Stimulated activated naive B cell treated with anti-CD40 and anti-IgM and Interleukin-4, amounts not matched to agents 10 μg/mL and 1 μg/mL and 100 μg/mL, for 72 hours (primary cell): ENCODE results near the gene MAPK12.

Experiments
- ATAC-seq, 2 donors: fragments of 150-1000 bp; cut with Tn5 transposase; replicated peaks; 2 replicates each; pipeline ENCODE4 v1.10.0; 2021; ENCODE audit warnings: moderate library complexity in 1 of 2
- DNase-seq: peaks from one replicate; pipeline ENCODE4 v3.0.0; 2021
- H3K27ac Mint-ChIP-seq: one replicate; pipeline ENCODE4 v1.8.0; 2022; ENCODE audit warnings: mild to moderate bottlenecking, mixed read lengths
- H3K27me3 Mint-ChIP-seq, 2 donors: one replicate each; pipeline ENCODE4 v1.8.0; 2022; ENCODE audit warnings: mixed read lengths in 2 of 2
- H3K36me3 Mint-ChIP-seq, 2 donors: one replicate each; pipeline ENCODE4 v1.8.0; 2022; ENCODE audit warnings: mixed read lengths in 2 of 2, mild to moderate bottlenecking in 1 of 2
- H3K4me1 Mint-ChIP-seq, 2 donors: one replicate each; pipeline ENCODE4 v1.8.0; 2022; ENCODE audit warnings: mixed read lengths in 2 of 2, mild to moderate bottlenecking in 1 of 2
- H3K4me3 Mint-ChIP-seq, 2 donors: one replicate each; pipeline ENCODE4 v1.8.0; 2022; ENCODE audit warnings: mild to moderate bottlenecking in 2 of 2, mixed read lengths in 2 of 2, moderate library complexity in 1 of 2
- H3K9me3 Mint-ChIP-seq, 2 donors: one replicate each; pipeline ENCODE4 v1.8.0; 2022; ENCODE audit warnings: mixed read lengths in 2 of 2, mild to moderate bottlenecking in 1 of 2

The MAPK12 gene

DNA sequence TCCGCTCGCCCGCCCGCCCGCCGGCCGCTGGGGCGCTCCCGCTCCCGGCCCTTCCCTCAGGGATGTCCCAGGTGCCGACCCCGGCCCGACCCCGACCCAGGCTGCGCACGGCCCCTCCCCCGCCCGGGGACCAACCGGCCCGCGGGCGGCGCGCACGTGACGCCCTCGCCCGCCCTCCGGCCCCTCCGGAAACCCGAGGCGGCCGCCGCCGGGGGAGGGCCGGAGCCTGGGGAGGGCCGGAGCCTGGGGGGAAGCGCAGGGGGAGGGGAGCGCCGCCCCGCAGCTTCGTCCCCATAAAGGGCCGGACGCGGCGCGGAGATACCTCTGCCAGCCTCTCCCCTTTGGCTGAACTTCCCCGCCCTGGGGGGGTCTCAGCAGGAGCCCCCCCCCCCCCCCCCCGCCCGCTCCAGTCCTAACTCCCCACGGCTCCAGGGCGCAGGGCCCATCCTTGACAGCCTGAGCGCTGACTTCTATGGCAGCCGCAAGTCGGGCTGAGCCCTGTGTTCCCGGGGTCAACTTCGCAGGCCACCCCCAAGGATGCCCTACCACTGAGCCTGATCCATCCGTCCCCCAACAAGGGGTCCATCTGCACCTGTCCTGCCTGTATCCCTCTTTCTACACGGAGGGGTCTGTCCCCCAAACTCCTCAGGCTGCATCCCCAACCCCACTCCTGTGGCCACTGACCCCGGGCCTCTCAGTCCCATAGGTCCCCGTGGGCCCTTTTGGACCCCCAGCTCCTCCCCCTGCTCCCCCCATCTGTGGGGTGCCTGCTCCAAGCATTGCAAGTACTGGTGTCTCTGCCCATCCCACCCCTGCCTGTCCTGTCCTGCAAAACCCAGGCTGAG, at the start of gene MAPK12:
MAPK12 (minus strand) TSS at position 69 of the 845 bp plus-strand sequence. CDS start 174 bp downstream, outside the sequence.
- peaks cover 0 to 3% of the 10 kb centered on the region in 2 donors for H3K36me3 Mint-ChIP-seq
- H3K27me3 Mint-ChIP-seq, result peaks cover 23 to 46% of the 10 kb centered on the region in 2 donors
- H3K4me3 Mint-ChIP-seq, result peak within 1 kb of the TSS; percentile 75 to 81
- ATAC-seq (peak; percentile 24 to 35), DNase-seq (no peak)
- H3K4me1 Mint-ChIP-seq, result peaks cover 24 to 36% of the 10 kb centered on the region in 2 donors
- peak within 1 kb of the TSS; percentile 42 for H3K27ac Mint-ChIP-seq
- no peaks in the 10 kb centered on the region for H3K9me3 Mint-ChIP-seq

- DNase-seq, result no peak
- Mint-ChIP-seq H3K4me1 (peaks cover 36 to 45% of the 10 kb centered on the region in 2 donors), H3K27me3 (peaks cover 0 to 9% of the 10 kb centered on the region in 2 donors), H3K27ac (no peak overlapping the region), H3K9me3 (no peaks in the 10 kb centered on the region), H3K4me3 (no peak overlapping the region), H3K36me3 (no peaks in the 10 kb centered on the region)
- ATAC-seq, result no peak
Measured at GRCh38 chr22:50310949-50311444, 49.5 kb upstream of the MAPK12 start.

DNA sequence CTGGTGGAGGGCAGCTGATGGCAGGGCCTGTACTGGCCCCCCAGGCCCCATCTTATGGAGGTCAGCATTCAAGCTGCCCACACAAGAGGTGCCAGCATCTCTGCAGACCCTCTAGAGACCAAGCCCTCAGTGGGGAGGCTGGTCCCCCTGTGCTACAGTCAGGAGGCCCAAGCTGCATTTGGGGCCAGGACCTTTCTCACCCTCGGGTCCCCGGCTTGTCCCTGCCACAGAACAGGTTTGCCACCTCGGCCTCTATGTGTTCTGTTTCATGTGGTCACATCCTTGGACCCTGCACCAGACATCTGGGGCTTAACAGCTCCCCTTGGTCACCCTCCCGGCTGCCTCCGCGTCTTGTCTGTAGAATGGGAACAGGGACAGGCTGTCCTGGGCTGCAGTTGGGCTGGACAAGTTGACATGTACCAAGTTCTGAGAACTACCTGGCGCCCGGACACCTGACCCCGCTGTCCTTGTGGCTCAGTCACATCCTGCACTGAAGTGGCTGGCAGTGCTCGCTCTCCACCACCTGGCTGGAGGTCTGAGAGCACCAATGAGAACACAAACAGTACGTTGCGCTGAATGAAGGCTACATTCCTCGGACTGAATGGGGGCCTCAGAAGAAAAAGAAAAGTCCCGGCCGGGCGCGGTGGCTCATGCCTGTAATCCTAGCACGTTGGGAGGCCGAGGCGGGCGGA, 48.7 kb upstream of the MAPK12 start:
- DNase-seq (no peak), ATAC-seq (no peak)
- Mint-ChIP-seq H3K36me3 (no peaks in the 10 kb centered on the region), H3K27ac (no peak overlapping the region), H3K4me3 (no peak overlapping the region), H3K27me3 (peaks cover 0 to 13% of the 10 kb centered on the region in 2 donors), H3K9me3 (no peaks in the 10 kb centered on the region), H3K4me1 (peaks cover 37 to 48% of the 10 kb centered on the region in 2 donors)

DNA sequence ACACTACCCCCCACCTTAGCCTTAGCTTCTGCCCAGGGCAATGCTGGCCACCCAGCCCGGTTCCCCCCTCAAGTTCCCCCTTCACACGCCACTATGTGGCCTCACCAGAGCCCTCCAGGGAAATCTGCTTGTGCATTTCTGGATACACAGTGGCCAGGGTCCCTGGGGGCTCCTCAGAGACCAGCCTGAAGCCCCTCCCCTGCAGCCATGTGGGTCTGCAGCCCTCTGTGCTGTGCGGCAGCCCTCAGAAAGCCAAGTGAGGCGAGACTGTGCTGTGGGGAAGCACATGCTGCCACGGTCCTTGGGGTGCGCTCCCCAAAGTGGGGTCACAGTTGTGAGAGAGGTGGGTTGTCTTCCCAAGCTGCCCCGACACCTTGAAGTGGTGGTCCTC, 48.1 kb upstream of the MAPK12 start:
- DNase-seq (no peak), ATAC-seq (no peak)
- Mint-ChIP-seq H3K4me3 (no peak overlapping the region), H3K4me1 (peaks cover 38 to 48% of the 10 kb centered on the region in 2 donors), H3K9me3 (no peaks in the 10 kb centered on the region), H3K27me3 (peaks cover 0 to 13% of the 10 kb centered on the region in 2 donors), H3K27ac (no peak overlapping the region), H3K36me3 (no peaks in the 10 kb centered on the region)

DNA sequence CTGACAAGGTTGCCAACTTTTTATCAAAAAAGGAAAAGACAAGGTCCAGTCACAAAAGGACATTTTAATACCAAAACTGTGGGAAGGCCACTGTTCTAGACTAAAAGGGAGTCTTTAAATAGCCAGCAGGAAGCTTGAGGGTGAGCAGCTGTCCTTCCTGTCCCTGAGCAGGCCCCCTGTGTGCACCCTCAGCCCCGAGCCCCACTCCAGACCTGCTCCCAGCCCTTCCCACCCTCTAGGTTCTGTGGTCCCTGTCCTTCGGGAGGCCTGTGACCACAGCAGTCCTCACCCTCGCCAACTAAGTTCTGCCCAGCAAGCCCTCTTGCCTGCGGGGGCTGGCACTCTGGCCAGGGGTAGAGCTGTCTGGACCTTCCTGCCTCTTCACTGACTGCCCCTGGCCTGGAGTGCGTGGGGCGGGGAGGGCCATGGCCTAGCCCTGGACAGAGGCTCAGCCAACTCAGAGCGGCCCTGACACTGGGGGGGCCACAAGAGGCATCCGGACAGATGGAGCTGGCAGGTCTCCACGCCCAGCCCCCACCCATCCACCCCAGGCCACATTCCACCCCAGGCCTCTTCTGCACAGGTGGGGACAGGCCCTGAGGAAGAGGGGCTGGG, 47.6 kb upstream of the MAPK12 start:
- peaks cover 37 to 48% of the 10 kb centered on the region in 2 donors for H3K4me1 Mint-ChIP-seq
- no peak for ATAC-seq

DNA sequence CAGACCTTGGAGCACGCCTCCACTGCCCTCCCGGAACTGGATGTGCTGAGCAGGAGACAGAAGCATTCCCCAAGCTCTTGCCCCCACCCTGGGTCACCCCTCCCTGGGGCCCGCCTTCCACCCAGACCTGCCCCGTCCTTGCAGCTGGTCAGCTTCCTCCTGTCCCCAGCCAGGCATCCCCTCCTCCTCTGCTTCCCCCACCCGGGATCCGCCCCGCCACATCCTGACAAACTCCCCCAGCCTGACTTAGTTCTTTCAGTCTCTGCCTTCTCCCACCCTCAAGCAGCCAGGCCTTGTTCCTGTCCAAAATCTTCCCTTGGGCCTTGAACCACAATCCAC, 47.1 kb upstream of the MAPK12 start:
- H3K9me3 Mint-ChIP-seq, result no peaks in the 10 kb centered on the region
- peaks cover 39 to 48% of the 10 kb centered on the region in 2 donors for H3K4me1 Mint-ChIP-seq
- peaks cover 0 to 17% of the 10 kb centered on the region in 2 donors for H3K27me3 Mint-ChIP-seq
- H3K36me3 Mint-ChIP-seq, result no peaks in the 10 kb centered on the region
- DNase-seq (no peak), ATAC-seq (no peak)
- H3K4me3 Mint-ChIP-seq, result peak overlapping the region; percentile 10 to 25
- H3K27ac Mint-ChIP-seq, result peak overlapping the region; percentile 15

More for the DNA sequence above, 47.6 kb upstream of the MAPK12 start:
- Mint-ChIP-seq H3K9me3 (no peaks in the 10 kb centered on the region), H3K36me3 (no peaks in the 10 kb centered on the region), H3K27ac (peak overlapping the region; percentile 15), H3K4me3 (peak overlapping the region; percentile 10 to 25), H3K27me3 (peaks cover 0 to 15% of the 10 kb centered on the region in 2 donors)
- DNase-seq, result no peak

DNA sequence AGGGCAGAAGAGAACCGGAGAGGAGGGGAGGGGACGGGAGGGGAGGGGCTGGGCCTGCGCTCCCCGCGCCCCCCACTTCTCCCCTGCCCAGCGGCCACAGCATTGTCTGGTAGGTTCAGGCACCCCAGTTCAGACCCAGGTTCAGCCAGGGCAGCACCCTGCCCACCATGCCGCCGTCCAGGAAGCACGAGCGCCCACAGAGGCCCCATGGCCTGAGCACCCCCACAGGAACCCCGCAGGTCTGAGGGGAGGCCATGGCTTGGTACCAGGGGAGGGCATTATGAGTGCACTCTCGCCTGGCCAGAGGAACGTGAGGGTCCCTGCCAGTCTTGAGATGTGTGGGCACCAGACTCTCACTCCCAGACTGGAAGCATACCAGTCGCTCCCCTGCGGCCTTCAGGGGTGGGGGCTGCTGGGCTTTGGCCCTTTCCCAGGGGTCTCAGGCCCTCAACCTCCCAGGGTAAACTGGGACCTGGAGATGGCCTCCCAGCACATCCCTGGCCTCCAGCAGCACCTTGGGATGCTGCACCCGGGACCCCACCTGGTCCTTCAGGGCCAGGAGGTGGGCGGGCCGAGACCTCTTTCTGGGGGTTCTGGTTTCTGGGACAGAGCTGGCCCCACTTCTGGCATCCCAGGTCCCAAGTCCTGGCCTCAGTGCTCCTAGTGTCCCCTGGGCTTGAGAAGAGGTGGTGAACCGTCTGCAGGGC, 46.6 kb upstream of the MAPK12 start:
- Mint-ChIP-seq H3K27me3 (peaks cover 0 to 19% of the 10 kb centered on the region in 2 donors), H3K27ac (peak overlapping the region; percentile 15), H3K36me3 (no peaks in the 10 kb centered on the region), H3K4me3 (peak overlapping the region; percentile 56 to 62), H3K4me1 (peaks cover 42 to 52% of the 10 kb centered on the region in 2 donors), H3K9me3 (no peaks in the 10 kb centered on the region)
- ATAC-seq (no peak), DNase-seq (no peak)

GRCh38 chr22:50306753-50307749, 45.6 kb upstream of the MAPK12 start, which contains the start of gene PLXNB2:
Gene PLXNB2 (minus strand): TSS chr22:50307646. CDS start chr22:50290584, 17,062 bp downstream.
- no peaks in the 10 kb centered on the region for H3K36me3 Mint-ChIP-seq
- ATAC-seq (peak; percentile 44 to 45), DNase-seq (no peak)
- no peaks in the 10 kb centered on the region for H3K9me3 Mint-ChIP-seq
- peak within 1 kb of the TSS; percentile 15 for H3K27ac Mint-ChIP-seq
- H3K27me3 Mint-ChIP-seq, result peaks cover 0 to 25% of the 10 kb centered on the region in 2 donors
- H3K4me3 Mint-ChIP-seq, result peak within 1 kb of the TSS; percentile 56 to 64
- H3K4me1 Mint-ChIP-seq, result peaks cover 46 to 62% of the 10 kb centered on the region in 2 donors

- Mint-ChIP-seq H3K36me3 (no peaks in the 10 kb centered on the region), H3K4me3 (peak overlapping the region; percentile 64 to 82), H3K27me3 (peaks cover 0 to 35% of the 10 kb centered on the region in 2 donors), H3K27ac (peak overlapping the region; percentile 77), H3K9me3 (no peaks in the 10 kb centered on the region), H3K4me1 (peaks cover 54 to 66% of the 10 kb centered on the region in 2 donors)
- peak; percentile 41 to 45 for ATAC-seq
- DNase-seq, result no peak
Measured at GRCh38 chr22:50305923-50306566, 44.6 kb upstream of the MAPK12 start.

DNA sequence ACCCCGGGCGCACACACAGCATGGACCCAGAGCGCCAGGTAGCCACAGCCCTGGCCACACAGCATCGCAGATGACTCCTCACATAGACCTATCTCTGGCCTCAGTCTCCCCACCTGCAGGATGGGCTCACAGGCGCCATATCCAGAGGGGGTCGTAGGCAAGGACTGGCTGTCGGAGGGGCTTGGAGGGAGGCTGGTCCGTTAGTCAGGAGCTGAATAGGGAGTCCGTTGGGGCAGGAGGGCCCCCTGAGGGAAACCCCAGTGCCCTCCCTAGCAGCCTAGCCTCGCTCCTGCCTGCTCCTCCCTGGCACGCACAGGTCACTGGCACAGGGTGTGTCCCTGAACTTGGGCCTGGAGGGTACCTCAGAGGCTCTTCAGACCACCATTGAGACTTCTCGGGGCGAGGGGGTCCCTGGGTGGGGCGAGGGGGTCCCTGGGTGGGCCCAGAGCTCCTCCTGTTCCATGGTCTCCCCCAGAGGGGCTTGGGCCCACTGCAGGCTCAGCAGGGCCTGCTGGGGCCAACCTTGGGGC, 44.0 kb upstream of the MAPK12 start:
- ATAC-seq, result peak in 1 of 2 donors; percentile 3
- Mint-ChIP-seq H3K4me1 (peaks cover 58 to 72% of the 10 kb centered on the region in 2 donors), H3K4me3 (peak overlapping the region; percentile 56 to 64), H3K27me3 (peaks cover 0 to 40% of the 10 kb centered on the region in 2 donors), H3K27ac (peak overlapping the region; percentile 65), H3K9me3 (no peaks in the 10 kb centered on the region), H3K36me3 (no peaks in the 10 kb centered on the region)
- no peak for DNase-seq

DNA sequence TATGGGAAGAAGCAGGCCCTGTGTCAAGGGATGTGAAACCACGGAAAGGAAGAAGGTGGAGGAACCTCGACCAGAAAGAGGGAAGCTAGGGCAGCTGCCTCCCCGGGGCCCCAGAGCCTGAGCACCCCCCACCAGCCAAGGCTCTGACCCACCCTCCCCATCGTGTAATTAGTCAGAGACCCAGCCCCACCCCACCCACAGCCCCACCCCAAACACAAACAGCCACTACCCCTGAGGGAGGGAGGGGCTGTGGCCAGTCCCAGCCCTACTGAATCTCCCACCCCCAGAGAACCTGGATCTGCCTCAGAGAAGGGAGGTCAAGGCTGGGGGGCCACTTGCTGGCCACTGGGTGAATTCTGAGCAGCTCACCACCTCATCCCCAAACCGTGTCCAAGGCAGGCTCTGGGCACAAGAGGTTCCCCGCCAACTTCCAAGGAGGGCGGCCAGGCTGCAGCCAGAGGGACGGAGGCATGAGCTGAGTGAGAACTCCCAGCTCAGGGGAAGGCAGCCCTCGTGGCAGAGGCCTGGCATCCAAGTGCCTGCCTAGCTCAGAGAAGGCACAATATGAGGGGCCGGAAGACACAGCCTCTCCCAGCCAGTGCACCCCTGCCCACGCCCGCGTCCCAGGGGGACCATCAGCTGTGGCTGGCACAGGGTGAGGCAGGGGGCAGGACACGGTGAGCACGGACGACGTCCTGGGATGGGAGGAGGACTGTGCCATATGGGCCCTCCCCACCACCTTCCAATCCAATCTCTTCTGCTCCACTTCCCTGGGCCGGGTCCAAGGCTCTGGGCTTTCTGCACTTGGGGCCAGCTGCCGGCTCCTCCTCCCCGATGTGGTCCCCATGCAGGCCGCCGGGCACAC, 43.3 kb upstream of the MAPK12 start:
- ATAC-seq (peak; percentile 1 to 10), DNase-seq (no peak)
- Mint-ChIP-seq H3K4me3 (peak overlapping the region; percentile 39 to 68), H3K4me1 (peaks cover 58 to 72% of the 10 kb centered on the region in 2 donors), H3K36me3 (no peaks in the 10 kb centered on the region), H3K27me3 (peaks cover 0 to 40% of the 10 kb centered on the region in 2 donors), H3K9me3 (no peaks in the 10 kb centered on the region), H3K27ac (peak overlapping the region; percentile 65)
